ENCODE results near the gene WFIKKN2.

Gene WFIKKN2

GRCh38 chr17:50835301-50836234 lies at the start of gene WFIKKN2:
Gene WFIKKN2 (plus strand): TSS chr17:50835586. CDS start chr17:50835938, 352 bp downstream.
- TF ChIP-seq ZBTB7A (IDR thresholded peaks at IDR 0.05; ENCODE audit: low read depth): no peak
- no peak for TF ChIP-seq TAF1 (IDR thresholded peaks at IDR 0.05; ENCODE audit: low read depth)
- TF ChIP-seq USF1 (IDR thresholded peaks at IDR 0.05): no peak
- no peak for TF ChIP-seq EP300 (IDR thresholded peaks at IDR 0.05; ENCODE audit: borderline replicate concordance)
- TF ChIP-seq TEAD4 (IDR thresholded peaks at IDR 0.05): no peak
- TF ChIP-seq REST (IDR thresholded peaks at IDR 0.05; ENCODE audit: low read depth): no peak
- TF ChIP-seq RAD21 (IDR thresholded peaks at IDR 0.05; ENCODE audit: low read depth): no peak
- no peak for TF ChIP-seq NFIC (IDR thresholded peaks at IDR 0.05)
- no peak for TF ChIP-seq MAX (IDR thresholded peaks at IDR 0.05)
- no peak for TF ChIP-seq CREB1 (IDR thresholded peaks at IDR 0.05; ENCODE audit: low read depth)
- no peak for TF ChIP-seq FOXM1 (IDR thresholded peaks at IDR 0.05; ENCODE audit: borderline replicate concordance, low read depth)
- TF ChIP-seq EGR1 (IDR thresholded peaks at IDR 0.05): no peak
- no peak for TF ChIP-seq CEBPB (IDR thresholded peaks at IDR 0.05)

GRCh38 chr17:50785946-50786570 lies 49.3 kb upstream of the WFIKKN2 start:
- TF ChIP-seq TAF1 (IDR thresholded peaks at IDR 0.05; ENCODE audit: low read depth) (no peak), ZBTB7A (IDR thresholded peaks at IDR 0.05; ENCODE audit: low read depth) (no peak), NFIC (IDR thresholded peaks at IDR 0.05) (no peak)

GRCh38 chr17:50787106-50787505 lies 48.3 kb upstream of the WFIKKN2 start:
- no peak for TF ChIP-seq FOXM1 (IDR thresholded peaks at IDR 0.05; ENCODE audit: borderline replicate concordance, low read depth)
- TF ChIP-seq CEBPB (IDR thresholded peaks at IDR 0.05): no peak
- TF ChIP-seq MAX (IDR thresholded peaks at IDR 0.05): no peak
- TF ChIP-seq EP300 (IDR thresholded peaks at IDR 0.05; ENCODE audit: borderline replicate concordance): no peak
- TF ChIP-seq USF1 (IDR thresholded peaks at IDR 0.05): no peak

- no peak for TF ChIP-seq REST (IDR thresholded peaks at IDR 0.05; ENCODE audit: low read depth)
- no peak for TF ChIP-seq CEBPB (IDR thresholded peaks at IDR 0.05)
- no peak for TF ChIP-seq MAX (IDR thresholded peaks at IDR 0.05)
- no peak for TF ChIP-seq RAD21 (IDR thresholded peaks at IDR 0.05; ENCODE audit: low read depth)
- no peak for TF ChIP-seq YY1 (IDR thresholded peaks at IDR 0.05; ENCODE audit: low read depth)
- TF ChIP-seq TCF12 (IDR thresholded peaks at IDR 0.05; ENCODE audit: low read depth): no peak
- TF ChIP-seq CREB1 (IDR thresholded peaks at IDR 0.05; ENCODE audit: low read depth): no peak
- no peak for TF ChIP-seq ZBTB7A (IDR thresholded peaks at IDR 0.05; ENCODE audit: low read depth)
- no peak for TF ChIP-seq USF1 (IDR thresholded peaks at IDR 0.05)
Observed at GRCh38 chr17:50790618-50791017, 44.8 kb upstream of the WFIKKN2 start.

GRCh38 chr17:50792132-50792531 lies 43.3 kb upstream of the WFIKKN2 start:
- TF ChIP-seq MAX (IDR thresholded peaks at IDR 0.05) (no peak), CREB1 (IDR thresholded peaks at IDR 0.05; ENCODE audit: low read depth) (no peak), NFIC (IDR thresholded peaks at IDR 0.05) (no peak), TEAD4 (IDR thresholded peaks at IDR 0.05) (no peak), EGR1 (IDR thresholded peaks at IDR 0.05) (no peak), FOXM1 (IDR thresholded peaks at IDR 0.05; ENCODE audit: borderline replicate concordance, low read depth) (no peak), CEBPB (IDR thresholded peaks at IDR 0.05) (no peak), TCF12 (IDR thresholded peaks at IDR 0.05; ENCODE audit: low read depth) (no peak), REST (IDR thresholded peaks at IDR 0.05; ENCODE audit: low read depth) (no peak), USF1 (IDR thresholded peaks at IDR 0.05) (no peak), TAF1 (IDR thresholded peaks at IDR 0.05; ENCODE audit: low read depth) (no peak), YY1 (IDR thresholded peaks at IDR 0.05; ENCODE audit: low read depth) (no peak), RAD21 (IDR thresholded peaks at IDR 0.05; ENCODE audit: low read depth) (no peak), EP300 (IDR thresholded peaks at IDR 0.05; ENCODE audit: borderline replicate concordance) (no peak), ZBTB7A (IDR thresholded peaks at IDR 0.05; ENCODE audit: low read depth) (no peak)
